Measurements from ENCODE around the gene PARK7.

PARK7 gene

DNA sequence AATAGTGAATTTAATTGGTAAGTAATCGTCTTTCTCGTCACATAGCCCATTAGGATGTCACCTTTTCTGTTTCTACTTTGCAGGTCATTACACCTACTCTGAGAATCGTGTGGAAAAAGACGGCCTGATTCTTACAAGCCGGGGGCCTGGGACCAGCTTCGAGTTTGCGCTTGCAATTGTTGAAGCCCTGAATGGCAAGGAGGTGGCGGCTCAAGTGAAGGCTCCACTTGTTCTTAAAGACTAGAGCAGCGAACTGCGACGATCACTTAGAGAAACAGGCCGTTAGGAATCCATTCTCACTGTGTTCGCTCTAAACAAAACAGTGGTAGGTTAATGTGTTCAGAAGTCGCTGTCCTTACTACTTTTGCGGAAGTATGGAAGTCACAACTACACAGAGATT, 23.3 kb downstream of the PARK7 start:
- DNase-seq (ENCODE audit: low read depth): no peak

DNA sequence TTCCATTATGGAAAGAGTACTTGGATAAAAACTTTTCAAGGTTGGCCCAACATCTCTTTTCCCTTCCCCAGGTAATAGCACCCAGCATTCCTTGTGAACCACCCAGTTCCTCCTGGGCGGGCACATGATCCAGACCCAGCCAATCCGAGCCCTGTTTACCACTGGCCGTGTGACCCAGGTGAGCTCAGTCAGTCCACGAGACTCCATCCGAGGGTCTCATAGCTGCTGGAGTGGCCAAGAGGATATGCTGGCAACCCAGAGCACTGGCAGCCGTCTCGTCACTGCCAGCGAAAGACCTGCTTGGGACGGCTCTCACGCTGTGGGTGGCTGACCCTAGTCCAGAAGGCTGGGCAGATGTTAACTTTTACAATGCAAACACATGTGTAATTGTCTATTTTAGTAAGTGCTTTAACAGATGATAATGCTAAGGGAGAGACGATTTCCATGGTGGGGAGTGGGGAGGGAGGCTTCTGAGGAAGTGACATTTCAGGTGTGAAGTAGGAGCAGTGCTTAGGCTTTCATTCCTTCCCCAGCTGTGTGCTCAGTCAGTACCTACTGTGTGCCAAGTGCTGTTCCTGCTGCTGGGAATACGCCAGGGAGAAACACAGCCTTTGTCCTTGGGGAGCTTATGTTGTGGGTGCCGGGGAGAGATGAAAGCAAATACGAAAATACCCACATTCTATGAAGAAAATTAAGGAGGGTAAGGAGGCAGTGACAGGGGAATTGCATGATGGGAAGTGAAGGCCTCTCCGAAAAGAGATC, 24.5 kb downstream of the PARK7 start:
- DNase-seq (ENCODE audit: low read depth): no peak

DNA sequence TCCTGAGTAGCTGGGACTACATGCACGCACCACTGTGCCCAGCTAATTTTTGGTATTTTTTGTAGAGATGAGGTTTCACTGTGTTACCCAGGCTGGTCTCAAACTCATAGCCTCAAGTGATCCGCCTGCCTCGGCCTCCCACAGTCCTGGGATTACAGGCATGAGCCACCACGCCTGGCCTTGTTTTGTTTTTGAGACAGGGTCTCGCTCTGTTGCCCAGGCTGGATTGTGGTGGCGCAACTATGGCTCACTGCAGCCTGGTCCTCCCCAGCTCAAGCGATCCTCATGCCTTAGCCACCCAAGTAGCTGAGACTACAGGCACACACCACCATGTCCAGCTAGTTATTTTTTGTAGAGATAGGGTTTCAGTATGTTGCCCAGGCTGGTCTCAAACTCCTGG, 26.0 kb downstream of the PARK7 start:
- DNase-seq (ENCODE audit: low read depth): no peak

DNA sequence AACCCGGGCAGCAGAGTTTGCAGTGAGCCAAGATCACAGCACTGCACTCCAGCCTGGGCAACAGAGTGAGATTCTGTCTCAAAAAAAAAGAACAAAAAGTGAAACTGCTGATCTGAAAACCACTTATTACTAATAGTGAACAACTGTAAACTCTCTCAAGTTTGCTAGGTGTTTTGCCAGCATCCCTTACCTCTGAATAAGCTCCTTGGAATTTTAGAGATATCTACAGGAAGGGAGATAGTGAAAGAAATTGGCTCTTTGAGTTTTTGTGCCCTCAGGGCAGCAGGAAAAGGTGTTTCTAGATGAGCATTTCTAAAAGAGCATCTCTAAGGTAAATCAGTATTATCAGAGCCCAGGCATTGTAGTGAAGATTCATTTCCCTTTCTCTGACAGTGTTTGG, 27.1 kb downstream of the PARK7 start:
- DNase-seq (ENCODE audit: low read depth): peak; percentile 36

DNA sequence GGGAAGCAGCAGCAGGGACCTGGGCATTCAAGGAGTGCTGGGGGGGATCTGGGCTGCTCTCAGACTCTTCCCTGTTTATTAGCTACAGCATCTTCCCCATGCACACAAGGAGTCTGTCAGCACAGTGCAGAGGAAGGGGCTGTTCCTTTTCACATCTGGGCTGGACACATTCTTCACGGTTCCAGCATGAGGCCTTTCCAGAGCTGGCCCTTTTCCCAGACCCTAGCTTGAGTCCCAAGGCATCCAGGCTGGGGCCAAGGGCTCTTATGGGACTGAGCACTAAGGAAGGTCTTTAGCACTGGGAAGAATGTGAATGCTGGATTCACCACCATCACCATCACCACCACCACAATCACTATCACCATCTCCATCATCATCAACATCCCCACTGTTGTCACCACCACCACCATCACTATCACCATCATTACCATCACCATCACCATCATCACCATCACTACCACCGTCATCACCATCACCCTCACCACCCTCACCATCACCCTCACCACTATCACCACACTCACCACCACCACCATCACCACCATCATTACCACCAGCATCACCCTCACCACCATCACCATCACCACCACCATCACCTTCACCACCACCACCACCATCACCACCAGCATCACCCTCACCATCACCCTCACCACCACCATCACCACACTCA, 28.4 kb downstream of the PARK7 start:
- peak; percentile 48 for DNase-seq (ENCODE audit: low read depth)

DNA sequence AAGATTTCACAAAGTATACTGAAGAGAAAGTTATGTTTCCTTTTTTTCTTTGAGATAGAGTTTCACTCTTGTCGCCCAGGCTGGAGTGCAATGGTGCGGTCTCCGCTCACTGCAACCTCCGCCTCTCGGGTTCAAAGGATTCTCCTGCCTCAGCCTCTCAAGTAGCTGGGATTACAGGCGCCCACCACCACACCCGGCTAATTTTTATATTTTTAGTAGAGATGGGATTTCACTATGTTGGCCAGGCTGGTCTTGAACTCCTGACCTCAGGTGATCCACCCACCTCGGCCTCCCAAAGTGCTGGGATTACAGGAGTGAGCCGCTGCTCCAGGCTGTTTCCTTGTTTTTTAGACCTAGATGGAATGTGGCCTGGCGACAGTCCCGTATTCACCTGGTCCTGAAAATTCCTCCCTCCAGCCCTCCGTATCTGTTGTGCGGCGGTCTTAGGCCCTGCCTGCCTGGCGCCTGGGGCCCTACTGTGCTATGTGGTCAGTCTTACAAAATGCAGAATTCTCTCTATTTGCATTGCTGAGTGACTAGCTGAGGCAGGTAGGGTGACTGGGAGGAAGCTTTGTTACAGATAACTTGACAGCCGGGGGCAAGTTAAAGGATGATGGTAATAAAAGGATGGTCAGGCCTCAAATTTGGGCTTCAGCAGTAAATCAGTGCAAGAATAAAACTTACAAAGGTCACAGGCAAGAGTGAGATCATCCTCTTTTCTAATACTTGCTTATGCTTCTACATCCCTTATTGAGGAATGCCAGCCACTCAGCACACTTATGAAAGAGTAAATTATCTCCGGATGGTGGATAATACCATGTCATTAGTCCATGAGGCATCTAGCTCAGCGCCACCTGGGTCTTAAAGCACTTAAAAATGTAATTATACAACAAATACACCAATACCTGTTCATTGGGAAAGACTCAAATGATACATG, 30.3 kb downstream of the PARK7 start:
- DNase-seq (ENCODE audit: low read depth): peak; percentile 37

DNA sequence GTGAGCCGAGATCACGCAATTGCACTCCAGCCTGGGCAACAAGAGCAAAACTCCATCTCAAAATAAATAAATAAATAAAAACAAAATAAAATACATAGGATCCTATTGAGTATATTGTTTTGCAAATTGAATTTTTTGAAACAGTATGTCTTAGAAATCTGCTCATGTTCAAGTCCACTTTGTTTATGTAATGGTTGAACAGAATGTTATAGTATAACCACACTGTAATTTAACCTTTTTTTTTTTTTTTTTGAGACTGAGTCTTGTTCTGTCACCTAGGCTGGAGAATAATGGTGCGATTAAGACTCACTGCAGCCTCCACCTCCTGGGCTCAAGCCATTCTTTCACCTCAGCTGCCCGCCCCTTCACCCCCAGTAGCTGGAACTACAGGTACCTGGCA, 31.4 kb downstream of the PARK7 start:
- no peak for DNase-seq (ENCODE audit: low read depth)

DNA sequence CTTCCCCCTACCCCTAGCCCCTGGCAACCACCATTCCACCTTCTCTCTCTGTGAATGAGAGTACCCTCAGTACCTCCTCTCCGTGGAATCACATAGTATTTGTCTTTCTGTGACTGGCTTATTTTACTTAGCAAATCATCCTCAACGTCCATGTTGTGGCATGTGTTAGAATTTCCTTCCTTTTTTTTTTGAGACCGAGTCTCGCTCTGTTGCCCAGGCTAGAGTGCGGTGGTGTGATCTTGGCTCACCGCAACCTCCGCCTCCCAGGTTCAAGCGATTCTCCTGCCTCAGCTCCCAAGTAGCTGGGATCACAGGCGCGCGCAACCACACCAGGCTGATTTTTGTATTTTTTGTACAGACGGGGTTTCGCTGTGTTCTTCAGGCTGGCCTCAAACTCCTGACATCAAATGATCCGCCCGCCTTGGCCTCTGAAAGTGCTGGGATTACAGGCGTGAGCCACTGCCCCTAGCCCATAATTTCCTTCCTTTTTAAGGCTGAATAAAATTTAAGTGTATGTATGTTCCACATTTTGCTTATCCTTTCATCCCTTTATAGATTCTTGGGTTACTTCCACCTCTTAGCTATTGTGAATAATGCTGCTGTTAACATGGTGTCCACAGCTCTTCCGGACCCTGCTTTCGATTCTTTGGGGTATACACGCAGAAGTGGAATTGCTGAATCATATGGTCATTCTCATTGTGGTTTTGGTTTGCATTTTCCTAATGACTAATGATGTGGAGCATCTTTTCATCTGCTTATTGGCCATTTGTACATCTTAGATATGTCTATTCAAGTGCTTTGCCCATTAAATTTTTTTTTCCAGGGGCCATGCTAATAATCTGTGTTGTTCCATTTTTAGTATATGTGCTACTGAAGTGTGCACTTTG, 32.3 kb downstream of the PARK7 start:
- peak; percentile 92 for DNase-seq (ENCODE audit: low read depth)

DNA sequence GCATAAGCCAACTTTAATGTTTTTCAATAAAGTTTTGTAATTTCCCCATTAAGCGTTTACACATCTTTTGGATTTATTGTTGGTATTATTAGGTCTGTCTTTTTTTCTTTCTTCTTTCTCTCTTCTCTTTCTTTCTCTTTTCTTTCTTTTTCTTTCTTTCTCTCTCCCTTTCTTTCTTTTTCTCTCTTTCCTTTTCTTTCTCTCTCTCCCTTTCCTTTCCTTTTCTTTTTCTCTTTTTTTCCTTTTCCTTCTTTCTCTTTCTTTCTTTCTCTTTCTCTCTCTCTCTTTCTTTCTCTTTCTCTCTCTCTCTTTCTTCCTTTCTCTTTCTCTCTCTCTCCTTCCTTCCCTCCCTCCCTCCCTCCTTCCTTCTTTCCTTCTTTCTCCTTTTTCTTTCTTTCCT, 33.3 kb downstream of the PARK7 start:
- no peak for DNase-seq (ENCODE audit: low read depth)

DNA sequence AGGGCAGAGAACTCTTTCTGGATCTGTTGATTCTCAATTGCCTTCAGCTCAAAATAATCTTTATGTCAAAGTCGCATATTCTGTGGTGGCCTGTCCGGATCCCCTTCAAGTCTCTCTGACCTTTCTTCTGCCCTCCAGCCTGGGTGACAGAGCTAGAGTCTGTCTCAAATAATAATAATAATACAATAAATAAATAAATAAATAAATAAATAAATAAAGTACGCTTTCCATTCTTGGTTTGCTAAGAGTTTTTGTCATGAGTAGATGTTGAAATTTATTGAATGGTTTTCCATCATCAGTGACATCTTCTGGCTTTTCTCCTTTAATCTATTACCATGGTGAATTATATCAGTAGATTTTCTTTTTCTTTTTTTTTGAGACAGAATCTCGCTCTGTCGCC, 33.9 kb downstream of the PARK7 start:
- DNase-seq (ENCODE audit: low read depth): no peak

DNA sequence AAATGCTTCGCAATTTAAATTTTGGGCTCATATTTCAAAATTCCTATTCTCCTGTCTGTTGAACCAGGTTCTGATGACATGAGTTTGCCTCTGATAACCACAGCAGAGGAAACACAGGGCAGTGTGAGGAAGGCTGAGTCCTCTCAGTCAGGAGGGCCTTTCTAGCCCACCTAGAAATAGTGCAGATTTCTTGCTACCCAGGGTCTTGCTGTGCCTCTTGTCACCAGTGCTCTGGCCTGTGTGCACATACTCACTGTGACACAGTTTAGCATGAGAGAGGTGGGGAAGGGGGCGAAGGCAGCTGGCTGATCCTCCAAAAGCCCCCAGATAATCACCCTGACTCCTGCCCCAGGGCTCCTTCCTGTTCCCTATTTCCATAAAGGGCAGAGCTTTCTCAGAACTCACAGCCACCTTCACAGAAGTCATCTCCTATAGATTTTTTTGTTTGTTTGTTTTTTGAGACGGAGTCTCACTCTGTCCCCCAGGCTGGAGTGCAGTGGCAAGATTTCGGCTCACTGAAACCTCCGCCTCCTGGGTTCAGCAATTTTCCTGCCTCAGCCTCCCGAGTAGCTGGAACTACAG, 40.9 kb downstream of the PARK7 start:
- DNase-seq (ENCODE audit: low read depth): no peak

DNA sequence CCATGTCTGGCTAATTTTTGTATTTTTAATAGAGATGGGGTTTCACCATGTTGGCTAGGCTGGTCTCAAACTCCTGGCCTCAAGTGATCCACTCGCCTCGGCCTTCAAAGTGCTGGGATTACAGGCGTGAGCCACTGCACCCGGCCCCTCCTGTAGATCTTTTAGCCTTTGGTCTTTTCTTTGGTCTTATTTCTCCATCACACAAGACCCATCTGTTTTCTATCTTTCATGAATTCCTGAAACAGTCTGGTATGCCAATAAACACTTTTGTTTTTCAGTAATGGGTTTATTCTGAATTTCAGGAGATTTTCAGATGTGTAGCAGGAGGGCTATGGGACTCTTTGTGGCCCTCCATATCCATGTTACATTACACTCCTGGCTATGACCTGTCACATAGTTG, 41.4 kb downstream of the PARK7 start:
- no peak for DNase-seq (ENCODE audit: low read depth)

DNA sequence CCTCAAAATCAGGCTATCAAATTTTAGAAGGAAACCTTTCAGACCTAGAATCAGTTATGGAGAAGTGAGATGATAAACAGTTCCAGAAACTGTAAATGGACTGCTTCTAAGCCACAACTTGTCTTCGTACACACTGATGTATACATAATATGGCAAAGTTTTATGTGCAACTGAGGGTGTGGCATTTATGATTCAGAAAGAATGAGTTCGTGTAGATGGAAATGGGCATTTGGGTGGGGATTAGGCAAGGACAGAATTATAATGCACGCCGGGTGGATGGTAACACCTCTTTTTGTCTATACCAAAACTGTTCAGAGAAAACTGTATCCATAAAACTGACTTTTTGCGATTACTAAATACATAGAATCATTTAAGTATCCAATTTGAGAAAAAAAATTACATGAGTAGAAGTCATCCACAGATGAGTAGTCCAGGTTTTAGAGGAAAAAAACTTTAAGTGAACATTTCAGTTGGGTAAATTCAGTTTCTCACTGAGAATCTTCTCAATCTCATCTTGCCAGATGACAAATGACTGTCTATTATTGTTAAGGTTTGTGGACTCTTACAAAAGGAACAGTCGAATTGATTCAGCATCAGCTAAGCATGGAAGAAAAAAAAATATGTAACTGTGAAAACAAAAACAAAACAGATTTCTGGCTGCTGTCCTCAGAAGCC, 42.1 kb downstream of the PARK7 start:
- no peak for DNase-seq (ENCODE audit: low read depth)

DNA sequence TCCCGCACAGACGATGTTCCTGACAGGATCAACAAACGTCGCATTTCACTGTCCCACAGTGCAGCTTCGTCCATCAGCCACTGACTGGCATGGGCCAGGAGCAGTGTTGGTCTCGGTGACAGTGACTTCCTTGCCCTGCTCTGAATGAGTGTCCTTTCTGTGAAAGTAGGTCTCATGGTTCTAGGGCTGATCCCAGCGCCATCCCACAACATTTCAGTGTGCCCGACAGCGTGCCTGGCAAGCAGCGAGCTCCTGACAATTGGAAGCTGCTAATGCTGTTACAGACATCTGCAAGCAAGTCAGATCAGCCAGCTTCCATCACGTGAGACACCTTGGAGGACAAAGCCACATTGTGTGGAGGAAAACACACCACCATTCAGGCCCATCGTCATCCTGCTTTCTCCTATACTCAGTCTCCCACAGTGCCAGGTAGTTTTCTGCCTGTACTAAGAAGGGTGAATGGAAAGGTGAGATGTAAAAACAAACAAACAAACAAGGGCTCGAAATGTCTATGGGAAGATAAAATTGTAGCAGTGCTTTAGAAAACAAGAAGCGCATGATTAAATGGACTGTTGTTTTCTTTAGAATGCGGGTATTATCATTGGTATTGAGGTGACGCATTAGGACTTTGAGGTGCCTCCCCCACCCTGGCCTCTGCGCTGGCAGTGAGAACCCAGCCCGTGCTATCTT, 42.7 kb downstream of the PARK7 start:
- no peak for DNase-seq (ENCODE audit: low read depth)

DNA sequence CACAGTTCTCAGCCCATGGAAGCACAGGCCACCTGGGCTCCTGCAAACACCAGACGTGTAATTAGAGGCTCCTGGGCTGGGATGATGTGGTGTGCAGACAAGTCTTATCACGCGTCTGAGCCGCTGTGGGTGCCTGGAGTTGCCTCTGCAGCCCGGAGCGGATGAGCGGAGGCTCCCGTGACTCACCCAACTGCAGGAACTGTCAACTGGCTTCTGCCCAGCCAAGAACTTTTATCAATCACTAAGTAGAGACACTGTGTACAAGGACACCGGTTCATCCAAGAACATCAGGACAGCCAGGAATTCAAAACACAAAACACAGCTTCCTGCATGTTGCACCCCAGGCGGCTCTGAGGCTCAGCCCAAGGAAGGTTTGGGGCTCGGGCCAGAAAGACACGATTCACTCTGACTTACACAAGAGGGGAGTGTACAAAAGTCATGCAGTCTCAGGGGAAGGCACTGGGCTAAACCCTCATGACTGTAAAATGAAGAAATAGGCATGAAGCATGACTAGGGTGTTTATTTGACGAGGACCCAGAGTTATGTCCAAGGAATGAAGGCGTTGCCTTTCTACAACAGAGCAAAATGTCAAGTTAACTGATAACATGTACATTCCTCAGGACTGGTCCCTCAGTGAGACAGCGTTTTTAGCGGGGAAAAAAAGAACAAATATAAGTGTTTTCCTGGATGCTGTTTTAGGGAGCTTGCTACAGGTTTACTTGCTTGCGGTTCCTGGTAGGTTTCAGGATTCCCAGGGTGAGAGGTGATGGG, 43.5 kb downstream of the PARK7 start:
- peak; percentile 96 for DNase-seq (ENCODE audit: low read depth)

DNA sequence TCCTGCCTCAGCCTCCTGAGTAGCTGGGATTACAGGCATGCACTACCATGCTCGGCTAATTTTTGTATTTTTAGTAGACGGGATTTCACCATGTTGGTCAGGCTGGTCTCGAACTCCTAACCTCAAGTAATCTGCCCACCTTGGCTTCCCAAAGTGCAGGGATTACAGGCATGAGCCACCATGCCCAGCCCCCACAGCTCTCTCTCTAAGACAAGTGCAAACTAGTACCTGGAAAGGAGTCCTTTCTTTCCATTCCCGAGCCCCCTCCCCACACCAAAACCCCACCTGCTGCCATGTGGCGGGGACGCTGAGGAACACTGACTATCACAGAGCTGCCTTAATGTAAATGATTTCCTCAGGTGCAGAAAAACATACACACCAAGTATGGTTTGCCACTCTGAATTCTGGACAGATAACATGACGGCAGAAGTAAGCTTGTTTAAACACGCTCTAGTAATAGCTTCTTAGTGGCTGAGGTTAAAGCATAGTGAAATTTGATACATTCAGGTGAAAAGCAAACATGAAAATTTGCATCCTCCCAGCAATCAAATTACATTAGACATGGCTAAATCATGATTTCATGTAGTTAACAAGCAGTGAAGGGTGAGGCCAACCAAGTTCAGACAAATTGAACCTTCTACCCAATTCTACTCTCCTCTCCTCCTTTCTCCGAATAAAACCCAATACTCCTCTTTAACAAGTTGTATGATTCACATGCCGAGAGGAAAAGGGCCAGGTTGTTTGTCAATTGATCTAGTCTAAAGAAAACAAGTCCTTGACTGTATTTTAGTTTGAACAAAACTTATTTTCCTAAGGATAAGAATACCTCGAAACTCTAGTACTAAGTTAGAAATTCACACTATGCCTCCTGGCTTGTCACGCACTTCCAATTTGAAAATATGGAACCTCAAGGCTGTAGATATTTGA, 44.8 kb downstream of the PARK7 start:
- no peak for DNase-seq (ENCODE audit: low read depth)

DNA sequence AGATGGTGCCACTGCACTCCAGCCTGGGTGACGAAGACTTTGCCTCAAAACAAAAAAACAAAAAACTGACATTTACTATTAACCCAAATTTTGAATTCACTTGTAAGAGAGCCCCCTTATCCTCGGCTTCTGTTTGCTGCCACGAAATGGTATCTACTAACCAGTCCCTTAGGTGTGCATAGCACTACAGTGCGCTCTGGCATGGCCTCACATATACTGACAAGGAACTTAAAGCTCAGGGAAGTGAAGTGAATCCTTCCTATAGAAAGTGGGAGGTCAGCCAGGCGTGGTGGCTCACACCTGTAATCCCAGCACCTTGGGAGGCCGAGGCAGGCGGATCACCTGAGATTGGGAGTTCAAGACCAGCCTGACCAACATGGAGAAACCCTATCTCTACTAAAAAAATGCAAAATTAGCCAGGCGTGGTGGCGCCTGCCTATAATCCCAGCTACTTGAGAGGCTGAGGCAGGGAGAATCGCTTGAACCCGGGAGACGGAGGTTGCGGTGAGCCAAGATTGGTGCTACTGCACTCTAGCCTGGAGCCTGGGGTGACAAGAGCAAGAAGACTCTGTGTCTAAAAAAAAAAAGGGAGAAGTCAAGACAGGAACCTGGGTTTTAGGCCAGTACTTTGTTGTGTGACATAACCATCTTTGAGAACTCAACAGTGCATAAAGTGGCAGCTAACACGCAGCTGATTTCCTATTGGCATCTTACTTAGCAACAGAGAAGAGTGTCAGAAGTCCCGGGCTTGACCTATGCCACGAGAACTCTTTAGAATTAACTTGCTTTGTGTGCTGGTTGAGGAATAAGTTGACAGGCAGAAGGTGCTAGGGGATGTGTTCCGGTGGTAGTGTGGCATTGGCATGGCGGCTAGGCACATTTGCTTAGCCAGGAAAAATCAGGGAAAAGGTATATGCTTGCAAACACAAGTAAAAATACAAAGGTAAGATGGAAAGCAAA, 47.8 kb downstream of the PARK7 start:
- no peak for DNase-seq (ENCODE audit: low read depth)
